ENCODE results near the gene TM7SF2. TPM values are rescaled to one million over a fixed set of nuclear protein-coding genes. Genes with fewer than 3 reads are reported as not detected.
A peak's percentile ranks its signal among the peaks of the same experiment; 100 is the strongest.

The TM7SF2 gene
- total RNA-seq, 2 experiments from 2014 or later, result 20.0 to 20.4 TPM

- no peak for TF ChIP-seq CTCF (IDR thresholded peaks at IDR 0.05)
- Mint-ChIP-seq H3K4me3 (peak overlapping the region; percentile 32), H3K4me1 (ENCODE audit: low read depth) (peaks cover 36% of the 10 kb centered on the region), H3K9me3 (no peaks in the 10 kb centered on the region), H3K36me3 (ENCODE audit: low read depth) (peaks cover 48% of the 10 kb centered on the region), H3K27ac (peak overlapping the region; percentile 92), H3K27me3 (no peaks in the 10 kb centered on the region)
- Histone ChIP-seq H3K4me3 (ENCODE audit: low read length) (no peak overlapping the region), H3K36me3 (ENCODE audit: insufficient read depth, low read length) (peaks cover 41% of the 10 kb centered on the region), H3K9me3 (ENCODE audit: control insufficient read depth in 1 of 2, insufficient read depth in 1 of 2, low read length in 2 of 2) (no peaks in the 10 kb centered on the region), H3K4me1 (ENCODE audit: insufficient read depth, low read length) (peaks cover 40% of the 10 kb centered on the region), H3K27ac (ENCODE audit: low read depth in 1 of 2, low read length in 2 of 2) (peak overlapping the region; percentile 33 to 43), H3K27me3 (ENCODE audit: control insufficient read depth in 1 of 2, insufficient read depth in 2 of 2, low read length in 2 of 2) (no peaks in the 10 kb centered on the region)
- CTCF ChIA-PET, result interaction anchor here (1.0 to 4.1 kb wide), 15 partner anchors 10 to 249 kb away, joined by 3 to 58 read pairs (median 5); partner anchors contain the start of genes ARL2, FAU, MRPL49 and VPS51
- intact Hi-C loops (cut with DNase I, micrococcal nuclease), result loop anchor here (1.0 to 10.0 kb wide), 5 partner anchors 9 to 415 kb away; partner anchors contain the start of genes VPS51 (in 2 of the 2), CAPN1 (in 1 of the 2), MAP4K2 (in 1 of the 2) and SCYL1 (in 1 of the 2)
- ATAC-seq (ENCODE audit: poor library complexity) (no peak), DNase-seq (peak in 1 of 14 experiments; percentile 46)
- POLR2A ChIA-PET, result interaction anchor here (1.1 to 6.5 kb wide), 5 partner anchors 8 to 96 kb away, joined by 3 to 91 read pairs (median 50); partner anchors contain the start of genes ARL2, FAU, MRPL49 and SYVN1
These were observed 2.2 kb upstream of the TM7SF2 start for GRCh38 chr11:65109231-65110198.

- H3K9me3 Mint-ChIP-seq, result no peaks in the 10 kb centered on the region
- ChIA-PET CTCF (interaction anchor here (0.7 to 4.1 kb wide), 18 partner anchors 9 to 250 kb away, joined by 3 to 58 read pairs (median 4); partner anchors contain the start of genes ARL2, FAU, MRPL49 and VPS51), POLR2A (interaction anchor here (0.8 to 6.5 kb wide), 6 partner anchors 11 to 366 kb away, joined by 3 to 91 read pairs (median 29); partner anchors contain the start of genes ARL2, FAU, MRPL49 and RASGRP2)
- no peaks in the 10 kb centered on the region for H3K9me3 ChIP-seq (ENCODE audit: control insufficient read depth in 1 of 2, insufficient read depth in 1 of 2, low read length in 2 of 2)
- peak overlapping the region; percentile 92 for H3K27ac Mint-ChIP-seq
- no peak overlapping the region for H3K4me3 ChIP-seq (ENCODE audit: low read length)
- ATAC-seq (ENCODE audit: poor library complexity) (peak; percentile 58), DNase-seq (peak; percentile 90 to 99 (median 95))
- intact Hi-C loops (cut with DNase I, micrococcal nuclease), result loop anchor here (1.0 to 10.0 kb wide), 5 partner anchors 8 to 414 kb away; partner anchors contain the start of genes VPS51 (in 2 of the 2), CAPN1 (in 1 of the 2), MAP4K2 (in 1 of the 2) and SCYL1 (in 1 of the 2)
- peaks cover 35% of the 10 kb centered on the region for H3K36me3 ChIP-seq (ENCODE audit: insufficient read depth, low read length)
- H3K27me3 Mint-ChIP-seq, result no peaks in the 10 kb centered on the region
- peaks cover 48% of the 10 kb centered on the region for H3K4me1 ChIP-seq (ENCODE audit: insufficient read depth, low read length)
- peak overlapping the region; percentile 33 to 53 for H3K27ac ChIP-seq (ENCODE audit: low read depth in 1 of 2, low read length in 2 of 2)
- H3K4me3 Mint-ChIP-seq, result peak overlapping the region; percentile 32
- H3K36me3 Mint-ChIP-seq (ENCODE audit: low read depth), result peaks cover 40% of the 10 kb centered on the region
- H3K4me1 Mint-ChIP-seq (ENCODE audit: low read depth), result peaks cover 36% of the 10 kb centered on the region
- H3K27me3 ChIP-seq (ENCODE audit: control insufficient read depth in 1 of 2, insufficient read depth in 2 of 2, low read length in 2 of 2), result no peaks in the 10 kb centered on the region
- TF ChIP-seq CTCF (IDR thresholded peaks at IDR 0.05), result peak; percentile 94
These were observed 1.3 kb upstream of the TM7SF2 start for GRCh38 chr11:65110354-65110861.
